Stimulated activated naive CD4-positive, alpha-beta T cell (primary cell): Measurements from ENCODE around the gene PJA2.

Experiments
- DNase-seq, 6 experiments: peaks; one replicate each; lab custom pipeline; 2025; lab: John Stamatoyannopoulos, UW

PJA2 gene

DNA sequence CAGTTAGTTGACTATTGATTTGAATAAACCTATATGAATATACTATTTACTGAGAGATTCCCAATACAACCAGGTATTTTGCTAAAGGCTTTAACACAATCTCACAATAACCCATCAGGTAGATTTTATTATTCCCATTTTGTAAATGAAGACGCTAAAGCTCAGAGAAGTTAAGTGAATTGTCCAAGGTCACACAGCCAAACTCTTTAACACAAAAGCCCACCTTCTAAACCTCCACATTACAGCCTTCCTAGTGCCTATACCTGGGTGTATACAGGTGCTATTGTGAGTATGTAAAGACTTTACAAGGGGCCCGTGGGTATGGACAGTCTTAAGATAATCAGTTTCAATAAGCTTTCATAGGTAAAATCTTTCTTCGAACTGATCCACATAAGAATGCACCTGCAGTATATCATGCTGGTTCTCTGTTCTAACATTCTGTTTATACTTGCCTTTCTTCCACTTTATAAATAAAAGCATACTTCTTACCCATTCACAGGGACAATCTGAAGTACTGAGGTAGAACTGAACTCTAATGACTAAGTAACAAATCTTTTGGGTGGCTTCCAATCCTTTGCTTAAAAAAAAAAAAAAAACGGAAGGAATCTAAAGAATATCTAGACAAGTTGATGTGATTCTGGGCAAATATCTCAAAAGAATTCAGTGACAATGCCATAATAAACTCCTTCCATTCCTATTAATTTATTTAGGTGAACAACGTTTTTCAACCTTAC, 59.1 kb downstream of the PJA2 start:
- DNase-seq = no peak

DNA sequence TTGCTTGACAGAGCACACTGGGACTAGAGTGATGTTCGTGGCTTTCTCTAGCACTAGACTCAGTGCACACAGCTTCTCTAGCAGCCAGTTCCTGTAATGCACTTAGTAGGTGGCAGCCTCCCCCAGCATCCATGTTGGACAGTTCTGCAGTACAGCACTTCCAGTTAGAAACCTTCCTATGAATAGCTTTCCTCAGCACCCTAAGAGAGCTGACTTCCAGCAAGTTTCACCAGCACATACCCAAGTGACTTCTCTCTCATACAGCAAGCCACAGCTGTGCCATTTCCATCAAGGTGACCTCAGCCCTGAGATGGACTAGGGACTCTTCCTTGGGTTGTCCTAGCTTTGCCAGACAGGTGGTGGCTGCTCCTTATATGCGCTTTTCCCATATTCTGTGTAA, 60.4 kb downstream of the PJA2 start:
- no peak for DNase-seq

DNA sequence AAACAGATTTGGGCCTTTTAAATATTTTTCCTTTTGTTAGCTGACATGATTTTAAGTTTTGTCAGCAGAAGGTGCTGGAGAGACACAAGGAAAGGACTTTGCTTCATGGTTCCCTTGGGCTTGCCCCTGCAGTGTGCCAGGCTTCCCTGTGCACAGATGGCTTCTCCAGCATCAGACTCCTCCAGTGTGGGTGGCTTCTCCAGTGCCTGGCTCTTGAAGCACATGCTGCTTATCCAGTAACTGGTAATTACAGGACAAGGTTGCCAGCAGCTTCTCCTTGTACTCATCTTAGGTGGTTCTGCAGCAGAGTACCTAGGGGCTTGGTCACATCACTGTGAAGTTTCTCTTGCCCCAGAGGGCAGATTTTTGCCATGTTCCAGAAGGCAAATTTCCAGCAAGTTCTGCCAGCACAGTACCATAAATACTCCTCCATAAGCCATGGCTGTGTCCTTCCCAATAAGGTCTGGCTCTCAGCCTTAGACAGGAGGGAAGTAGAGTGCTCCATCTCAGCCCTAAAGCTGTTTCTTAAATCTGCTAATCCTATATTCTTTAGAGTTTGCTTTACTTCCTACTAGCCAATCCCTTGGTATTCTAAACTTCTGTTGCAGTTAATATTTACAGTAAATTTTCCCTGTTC, 62.4 kb downstream of the PJA2 start:
- no peak for DNase-seq

DNA sequence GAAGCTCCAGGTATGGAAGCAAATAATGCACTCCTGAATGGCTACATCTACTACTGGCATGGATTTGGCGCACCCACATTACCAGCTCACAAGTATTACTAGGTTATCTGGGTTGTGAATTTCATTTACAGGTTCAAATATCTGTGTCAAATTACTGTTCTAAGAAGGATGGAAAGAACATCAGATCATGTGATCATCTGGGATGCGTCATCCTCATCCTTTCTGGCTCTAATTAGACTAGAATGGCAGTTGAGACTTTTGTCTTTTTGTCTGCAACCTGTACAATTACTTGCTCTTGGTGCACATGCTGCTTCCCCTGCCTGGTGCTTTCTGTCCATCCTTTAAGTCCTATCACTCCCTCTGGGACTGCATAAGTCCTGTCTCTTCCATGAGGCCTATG, 64.1 kb downstream of the PJA2 start:
- DNase-seq = no peak

DNA sequence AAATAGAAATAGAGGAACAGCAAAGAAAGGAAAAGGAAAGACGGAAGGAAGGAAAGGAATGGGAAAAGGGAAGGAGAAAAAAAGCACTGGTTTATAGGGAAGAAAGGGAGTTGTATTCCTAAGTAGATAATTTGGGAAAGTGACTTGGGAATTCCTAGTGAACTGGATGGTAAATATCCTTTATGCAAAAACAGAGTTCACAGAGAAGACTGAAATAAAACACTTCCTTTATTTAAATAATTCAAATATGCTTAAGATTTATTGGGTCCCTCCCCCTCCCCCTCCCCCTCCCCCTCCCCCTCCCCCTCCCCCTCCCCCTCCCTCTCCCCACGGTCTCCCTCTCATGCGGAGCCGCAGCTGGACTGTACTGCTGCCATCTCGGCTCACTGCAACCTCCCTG, 69.4 kb downstream of the PJA2 start:
- no peak for DNase-seq

DNA sequence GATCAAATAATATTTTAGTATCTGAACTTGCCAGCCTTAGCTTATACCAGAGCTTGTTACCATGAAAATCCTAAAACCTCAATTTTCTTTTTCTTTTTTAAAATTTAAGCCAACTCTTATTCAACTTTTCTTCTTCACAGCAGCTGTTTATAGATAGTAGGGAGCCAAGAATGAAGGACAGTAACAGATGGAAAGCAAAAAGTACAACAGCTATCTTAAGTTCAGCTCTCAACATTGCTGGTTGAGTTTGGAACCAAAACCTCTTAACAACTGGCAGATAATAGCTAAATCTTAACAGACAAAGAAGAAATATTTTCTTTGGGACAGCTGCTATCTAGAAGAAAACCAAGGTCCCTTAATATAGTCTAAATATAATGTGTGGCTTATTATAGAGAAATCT, 74.7 kb downstream of the PJA2 start:
- DNase-seq = no peak

- no peak for DNase-seq
Measured at GRCh38 chr5:109334056-109334455, 75.7 kb downstream of the PJA2 start.

DNA sequence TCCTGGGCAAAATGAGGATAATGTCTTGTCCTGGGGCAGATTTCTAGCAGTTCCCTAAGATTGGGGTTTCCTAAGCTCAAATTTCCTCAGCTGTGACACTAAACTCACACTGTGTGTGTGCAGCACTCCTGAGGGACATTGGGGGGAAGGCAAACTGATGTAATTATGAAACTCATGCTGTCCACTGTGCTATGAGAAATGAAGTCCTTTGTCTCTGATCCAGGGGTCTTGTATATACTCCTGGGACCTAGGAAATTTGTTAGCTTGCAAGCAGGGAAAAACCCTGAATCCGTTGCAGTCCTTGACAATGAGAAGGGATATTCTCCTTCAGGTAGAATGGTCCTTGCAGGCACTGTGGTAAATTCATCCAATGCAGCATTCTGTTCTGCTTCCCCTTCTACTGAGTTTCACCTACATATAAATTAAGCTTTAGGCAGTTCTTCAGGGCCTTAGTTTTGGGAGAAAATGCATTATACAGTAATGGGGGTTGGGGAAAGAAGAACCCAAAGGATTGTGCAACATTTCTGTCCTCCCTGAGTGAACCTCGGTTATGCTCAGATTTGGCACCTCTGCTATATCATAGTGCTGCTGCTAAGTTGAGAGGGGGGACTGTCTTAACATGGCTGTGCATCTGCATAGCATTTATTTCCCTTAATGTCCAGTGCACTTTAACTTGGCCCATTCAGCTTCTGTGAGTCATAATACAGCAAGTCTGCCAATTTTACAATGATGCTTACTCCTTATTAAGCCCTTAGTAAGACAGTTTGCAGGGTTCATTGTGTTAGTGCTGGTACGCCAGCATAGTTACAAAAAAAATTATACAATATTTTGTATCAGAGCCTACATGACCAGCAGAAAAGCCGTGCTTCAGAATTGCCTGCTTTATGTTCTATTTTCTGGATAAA, 80.2 kb downstream of the PJA2 start:
- no peak for DNase-seq

DNA sequence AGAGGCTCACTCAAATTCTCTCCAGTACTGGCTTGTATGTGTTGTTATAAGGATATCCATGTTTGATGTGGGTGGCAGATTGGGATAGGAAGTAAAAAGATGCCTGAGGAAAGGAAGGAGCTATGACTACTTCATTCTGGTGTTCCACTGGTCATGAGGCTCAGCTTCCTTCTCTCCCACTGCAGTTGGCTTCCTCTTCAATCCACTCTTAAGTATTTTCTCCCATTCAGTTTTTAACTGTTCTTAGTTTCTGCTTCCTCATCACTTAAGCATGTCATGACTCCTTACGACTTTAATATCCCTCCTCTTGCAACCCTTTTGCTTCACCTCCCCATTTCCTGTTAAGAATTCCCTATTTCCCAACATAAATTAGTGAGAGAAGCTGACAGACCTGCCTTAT, 81.1 kb downstream of the PJA2 start:
- DNase-seq = no peak

- no peak for DNase-seq
Measured at GRCh38 chr5:109327570-109327969, 82.2 kb downstream of the PJA2 start.

- DNase-seq = no peak
Measured at GRCh38 chr5:109326919-109327318, 82.9 kb downstream of the PJA2 start.

GRCh38 chr5:109325456-109325855, 84.3 kb downstream of the PJA2 start:
- no peak for DNase-seq

GRCh38 chr5:109324931-109325330, 84.8 kb downstream of the PJA2 start:
- DNase-seq = no peak

- no peak for DNase-seq
Measured at GRCh38 chr5:109324351-109324750, 85.4 kb downstream of the PJA2 start.

DNA sequence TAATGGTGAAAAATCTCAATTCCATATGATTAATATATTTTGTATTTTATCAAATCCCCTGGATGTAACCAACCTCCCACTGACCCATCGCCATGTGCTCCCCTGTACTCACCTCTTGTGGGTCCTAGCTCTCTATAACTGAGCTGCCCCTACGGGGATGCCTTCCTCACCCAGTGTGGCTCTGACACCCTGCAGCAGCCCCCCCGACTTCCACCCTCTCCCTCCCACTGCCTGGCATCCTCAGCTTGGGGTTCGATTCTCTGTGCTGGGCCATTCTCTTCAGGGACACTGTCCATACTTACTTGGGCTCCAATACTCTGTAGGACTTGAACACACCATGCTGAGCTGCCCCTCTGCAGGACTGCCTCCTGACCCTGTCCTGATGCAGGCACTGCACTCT, 87.1 kb downstream of the PJA2 start:
- no peak for DNase-seq

DNA sequence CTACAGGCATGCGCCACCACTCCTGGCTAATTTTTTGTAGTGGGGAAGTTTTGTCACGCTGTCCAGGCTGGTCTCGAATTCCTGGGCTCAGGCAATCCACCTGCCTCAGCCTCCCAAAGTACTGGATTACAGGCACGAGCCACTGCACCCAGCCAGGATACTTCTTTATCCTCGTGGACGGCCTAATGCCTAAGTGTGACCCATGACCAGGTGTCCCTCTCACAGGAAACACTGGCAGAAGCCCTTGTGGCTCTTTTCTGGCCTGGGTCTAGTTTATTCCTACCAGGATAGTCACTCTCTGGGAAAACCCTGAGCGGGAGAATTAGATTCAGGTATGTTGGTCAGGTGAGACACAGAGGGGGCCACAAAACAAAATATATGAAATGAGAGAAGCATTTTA, 90.4 kb downstream of the PJA2 start:
- DNase-seq = no peak

- DNase-seq = no peak
Measured at GRCh38 chr5:109318455-109319108, 91.2 kb downstream of the PJA2 start.

GRCh38 chr5:109316634-109317033, 93.1 kb downstream of the PJA2 start:
- no peak for DNase-seq

DNA sequence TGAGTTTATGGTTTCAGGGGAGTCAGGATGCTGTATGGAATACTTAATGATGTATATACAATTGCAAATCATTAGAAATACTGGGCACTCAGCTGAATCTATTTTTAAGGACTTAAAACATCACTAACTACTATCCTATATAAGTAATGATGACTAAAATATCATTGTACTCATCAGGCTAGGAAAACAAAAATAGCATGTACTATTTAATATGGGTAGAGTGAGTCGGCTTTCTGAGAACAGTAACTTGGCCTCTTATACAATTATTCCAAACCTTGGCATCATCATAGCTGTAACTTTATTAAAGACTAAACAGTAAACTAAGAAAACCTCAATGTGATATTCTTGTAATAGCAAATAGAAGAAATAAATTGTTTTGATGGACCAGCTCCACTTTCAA, 94.5 kb downstream of the PJA2 start:
- no peak for DNase-seq

- DNase-seq = no peak
Measured at GRCh38 chr5:109313127-109313526, 96.6 kb downstream of the PJA2 start.

GRCh38 chr5:109312695-109313094, 97.1 kb downstream of the PJA2 start:
- no peak for DNase-seq

DNA sequence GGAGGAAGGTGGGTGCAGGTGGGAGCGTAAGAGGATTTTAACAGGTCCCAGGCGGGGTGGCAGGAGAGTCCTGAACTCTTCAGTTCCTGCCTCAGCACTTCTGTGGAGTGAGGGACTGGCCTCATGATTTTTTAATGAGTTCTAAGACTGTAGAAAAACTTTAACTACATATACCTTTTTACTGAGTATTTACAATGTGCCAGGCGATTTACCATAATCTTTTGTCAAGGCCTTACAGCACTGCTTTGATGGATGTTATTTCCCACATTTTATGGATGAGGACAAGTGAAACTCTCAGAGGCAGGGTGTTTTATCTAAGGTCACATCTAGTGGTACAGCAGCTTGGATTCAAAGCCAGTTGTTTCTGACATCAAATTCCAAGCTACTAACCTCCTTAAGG, 99.5 kb downstream of the PJA2 start:
- no peak for DNase-seq
